Activated CD4-positive, alpha-beta T cell treated with anti-CD3 and anti-CD28 coated beads for 36 hours (primary cell): ENCODE measurements around the gene NAB2. TPM values are rescaled to one million over a fixed set of nuclear protein-coding genes. Genes with fewer than 3 reads are reported as not detected.

Source experiments
- ATAC-seq: fragments of 200-7000 bp; cut with Tn5 transposase; one replicate; pipeline ENCODE4 v1.10.0; 2021; ENCODE audit warnings: mild to moderate bottlenecking, moderate library complexity
- CTCF ChIA-PET: fragments of 350-600 bp; sonication (Branson Sonifier 250); formaldehyde crosslinking; loops from one replicate; lab custom pipeline; 2021; ENCODE audit warnings: antibody characterized with exemption; lab: Charles Lee
- POLR2A ChIA-PET: fragments of 350-600 bp; sonication (Branson Sonifier 250); formaldehyde crosslinking; loops from one replicate; lab custom pipeline; 2021; ENCODE audit warnings: antibody characterized with exemption, inconsistent platforms; lab: Charles Lee
- DNase-seq: peaks from one replicate; pipeline ENCODE4 v3.0.0-alpha.2; 2020
- H3K27ac Mint-ChIP-seq: one replicate; pipeline ENCODE4 v1.8.0; 2021; ENCODE audit warnings: mixed read lengths
- H3K27me3 Mint-ChIP-seq: one replicate; pipeline ENCODE4 v1.8.0; 2021; ENCODE audit warnings: mixed read lengths
- H3K36me3 Mint-ChIP-seq: one replicate; pipeline ENCODE4 v1.8.0; 2021; ENCODE audit warnings: low read depth, mixed read lengths
- H3K4me1 Mint-ChIP-seq: one replicate; pipeline ENCODE4 v1.8.0; 2021; ENCODE audit warnings: mixed read lengths
- H3K4me3 Mint-ChIP-seq: one replicate; pipeline ENCODE4 v1.8.0; 2021; ENCODE audit warnings: mild to moderate bottlenecking, moderate library complexity, mixed read lengths
- H3K9me3 Mint-ChIP-seq: one replicate; pipeline ENCODE4 v1.8.0; 2021; ENCODE audit warnings: low read depth, mixed read lengths
- intact Hi-C, 2 experiments: fragments of 100-400 bp; cut with DNase I in 1 of 2; cut with micrococcal nuclease in 1 of 2; formaldehyde crosslinking; loops; one replicate each; pipeline versions ENCODE4 v1.14.2 to v1.15.1; 2022 to 2024; cut with DNase I, micrococcal nuclease
- total RNA-seq, 2 experiments: library from RNA; stranded (reverse); gene quantifications; one replicate each; pipeline ENCODE4 v1.2.3, GENCODE V29; 2021

Gene NAB2, protein sequence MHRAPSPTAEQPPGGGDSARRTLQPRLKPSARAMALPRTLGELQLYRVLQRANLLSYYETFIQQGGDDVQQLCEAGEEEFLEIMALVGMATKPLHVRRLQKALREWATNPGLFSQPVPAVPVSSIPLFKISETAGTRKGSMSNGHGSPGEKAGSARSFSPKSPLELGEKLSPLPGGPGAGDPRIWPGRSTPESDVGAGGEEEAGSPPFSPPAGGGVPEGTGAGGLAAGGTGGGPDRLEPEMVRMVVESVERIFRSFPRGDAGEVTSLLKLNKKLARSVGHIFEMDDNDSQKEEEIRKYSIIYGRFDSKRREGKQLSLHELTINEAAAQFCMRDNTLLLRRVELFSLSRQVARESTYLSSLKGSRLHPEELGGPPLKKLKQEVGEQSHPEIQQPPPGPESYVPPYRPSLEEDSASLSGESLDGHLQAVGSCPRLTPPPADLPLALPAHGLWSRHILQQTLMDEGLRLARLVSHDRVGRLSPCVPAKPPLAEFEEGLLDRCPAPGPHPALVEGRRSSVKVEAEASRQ
- 10 to 100 TPM; 46.8 to 48.6 TPM for total RNA-seq

DNA sequence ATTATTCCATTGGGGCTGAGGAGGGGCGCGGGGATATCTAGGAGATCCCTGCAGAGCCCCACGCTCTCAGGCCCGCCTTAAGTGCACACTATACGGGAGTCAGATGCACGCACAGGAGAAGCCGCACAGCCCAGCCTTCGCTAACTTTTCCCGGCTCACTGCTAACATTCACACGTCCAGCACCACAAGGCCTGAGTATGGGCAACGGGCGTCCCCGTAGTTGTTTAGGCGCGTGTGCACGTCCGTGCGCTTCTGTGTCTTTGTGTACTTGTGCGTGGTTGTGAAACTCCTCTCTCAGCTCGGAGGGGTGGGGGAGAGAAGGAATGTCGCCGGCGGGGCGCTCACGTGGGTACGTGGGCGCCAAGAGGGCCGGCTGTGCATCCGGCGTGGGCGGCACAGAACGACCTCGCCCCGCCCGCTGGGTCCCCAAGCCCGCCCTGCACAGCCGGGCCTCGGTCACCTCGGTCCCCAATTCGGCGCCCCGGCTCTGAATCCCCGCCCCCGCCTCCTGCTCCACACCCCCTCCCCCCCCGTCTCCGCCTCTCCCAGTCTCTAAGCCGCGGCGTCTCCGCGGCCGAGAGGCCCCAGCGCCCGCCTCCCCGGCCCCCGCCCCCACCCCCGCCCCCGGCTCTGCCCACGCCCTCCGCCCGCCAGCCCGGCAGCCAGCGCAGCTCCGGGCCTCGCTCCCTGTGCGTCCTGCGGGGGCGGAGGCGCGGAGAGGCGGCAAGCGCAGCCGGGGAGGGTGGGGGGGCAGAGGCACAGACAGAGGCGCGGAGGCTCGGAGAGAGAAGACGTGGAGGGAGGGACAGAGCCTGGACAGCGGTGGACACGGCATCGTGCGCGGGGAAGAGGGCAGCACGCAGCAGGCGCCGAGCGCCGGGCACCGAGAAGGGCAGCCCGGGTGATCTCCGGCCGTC lies at the start of gene NAB2:
Gene NAB2, plus strand, starts transcription at position 761 of the 917 bp plus-strand sequence. CDS start 158 bp downstream, outside the sequence.
- ChIA-PET CTCF (interaction anchor here (0.5 to 24.0 kb wide), 8 partner anchors 17 to 138 kb away, joined by 3 to 411 read pairs (median 3); partner anchors contain the start of genes NEMP1 and STAT6), POLR2A (interaction anchor here (1.2 to 2.1 kb wide), 7 partner anchors 10 to 400 kb away, joined by 3 to 12 read pairs (median 5); partner anchors contain the start of genes NEMP1, PTGES3 and STAT6)
- H3K4me1 Mint-ChIP-seq = peaks cover 62% of the 10 kb centered on the region
- H3K36me3 Mint-ChIP-seq = peaks cover 45% of the 10 kb centered on the region
- no peaks in the 10 kb centered on the region for H3K27me3 Mint-ChIP-seq
- H3K9me3 Mint-ChIP-seq = no peaks in the 10 kb centered on the region
- H3K27ac Mint-ChIP-seq = peak within 1 kb of the TSS; percentile 95
- ATAC-seq = peak; percentile 49
- intact Hi-C loops = loop anchor here (1.0 to 10.0 kb wide), 14 partner anchors 10 to 1154 kb away; partner anchors contain the start of genes RPL41 (in 2 of the 2), ZC3H10 (in 2 of the 2), ARHGAP9 (in 1 of the 2) and DGKA (in 1 of the 2)
- DNase-seq = peak; percentile 95
- peak within 1 kb of the TSS; percentile 93 for H3K4me3 Mint-ChIP-seq

DNA sequence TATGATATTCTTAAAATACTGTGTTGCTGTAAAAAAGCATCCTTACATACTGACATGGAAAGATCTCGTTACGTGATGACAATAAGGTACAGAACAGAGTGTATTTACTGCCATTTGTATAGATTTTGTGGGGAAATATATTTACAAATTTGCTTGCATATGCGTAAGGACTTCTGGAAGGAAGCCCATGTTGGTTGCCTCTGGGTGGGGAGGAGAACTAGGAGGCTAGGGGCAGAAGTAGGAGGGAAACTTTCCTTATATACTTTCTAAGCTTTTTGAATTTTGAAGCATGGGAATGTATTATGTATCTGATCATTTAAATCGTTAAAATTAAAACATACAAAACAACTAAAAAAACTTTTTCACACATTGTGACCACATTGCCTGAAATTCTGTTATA lies 48.7 kb upstream of the NAB2 start:
- POLR2A ChIA-PET = interaction anchor here (0.5 kb wide), 1 partner anchor 369 kb away, joined by 3 read pairs; no protein-coding TSS in a partner anchor
- no peak for DNase-seq

DNA sequence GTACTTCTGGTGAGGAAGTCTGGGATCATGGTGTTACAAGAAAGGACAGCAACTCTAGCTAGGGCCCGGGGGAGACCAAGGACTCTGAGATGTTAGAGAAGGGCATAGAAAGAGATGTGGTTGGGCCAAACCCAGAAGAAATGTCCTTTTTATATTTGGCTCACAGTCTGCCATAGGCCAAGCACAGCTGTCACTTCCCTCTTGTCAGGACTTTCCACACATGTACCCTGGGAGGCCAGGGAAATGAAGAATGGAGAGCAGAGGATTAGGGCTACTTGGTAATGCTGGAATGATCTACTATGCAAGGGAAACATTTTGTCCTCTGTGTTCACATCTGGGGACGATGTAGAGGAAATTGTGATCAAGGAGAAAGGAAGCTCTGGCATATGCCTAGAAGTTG lies 48.2 kb upstream of the NAB2 start:
- intact Hi-C loops = no loop called here
- peaks cover 13% of the 10 kb centered on the region for H3K4me1 Mint-ChIP-seq
- H3K4me3 Mint-ChIP-seq = no peak overlapping the region
- H3K27ac Mint-ChIP-seq = no peak overlapping the region
- H3K27me3 Mint-ChIP-seq = no peaks in the 10 kb centered on the region
- no peak for ATAC-seq
- ChIA-PET CTCF (interaction anchor here (0.6 to 1.2 kb wide), 11 partner anchors 8 to 159 kb away, joined by 3 to 5 read pairs (median 3); no protein-coding TSS in a partner anchor), POLR2A (interaction anchor here (0.5 kb wide), 2 partner anchors 369 to 401 kb away, joined by 3 to 7 read pairs; no protein-coding TSS in a partner anchor)
- no peak for DNase-seq
- H3K9me3 Mint-ChIP-seq = no peaks in the 10 kb centered on the region
- no peaks in the 10 kb centered on the region for H3K36me3 Mint-ChIP-seq

More for the DNA sequence above, 48.7 kb upstream of the NAB2 start:
- peaks cover 11% of the 10 kb centered on the region for H3K4me1 Mint-ChIP-seq
- no peak for ATAC-seq
- H3K9me3 Mint-ChIP-seq = no peaks in the 10 kb centered on the region
- no peak overlapping the region for H3K27ac Mint-ChIP-seq
- H3K27me3 Mint-ChIP-seq = no peaks in the 10 kb centered on the region
- intact Hi-C loops = no loop called here
- CTCF ChIA-PET = interaction anchor here (0.7 to 1.2 kb wide), 8 partner anchors 8 to 159 kb away, joined by 3 to 5 read pairs (median 3); no protein-coding TSS in a partner anchor
- H3K36me3 Mint-ChIP-seq = peaks cover 1% of the 10 kb centered on the region
- no peak overlapping the region for H3K4me3 Mint-ChIP-seq

DNA sequence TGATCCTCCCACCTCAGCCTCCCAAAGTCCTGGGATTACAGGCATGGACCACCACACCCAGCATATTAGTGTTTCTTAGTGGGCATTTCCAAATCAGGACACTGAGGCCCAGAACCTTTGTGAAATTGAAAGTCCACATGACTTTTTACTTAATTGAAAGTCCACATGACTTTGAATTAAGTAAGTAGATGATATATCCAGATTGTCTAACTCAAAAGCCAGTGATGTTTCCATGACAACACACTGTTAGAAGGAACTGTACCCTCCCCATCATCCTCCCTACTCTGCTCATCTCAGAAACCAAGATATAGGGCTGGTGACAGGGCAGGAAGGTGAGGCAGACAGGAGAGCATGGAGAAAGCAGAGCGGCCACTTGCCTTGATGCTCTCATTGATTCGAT lies 46.2 kb upstream of the NAB2 start:
- Mint-ChIP-seq H3K27me3 (no peaks in the 10 kb centered on the region), H3K36me3 (no peaks in the 10 kb centered on the region), H3K27ac (no peak overlapping the region), H3K4me3 (no peak overlapping the region), H3K4me1 (peaks cover 30% of the 10 kb centered on the region), H3K9me3 (no peaks in the 10 kb centered on the region)
- POLR2A ChIA-PET = no interaction called here
- CTCF ChIA-PET = interaction anchor here (0.9 to 1.8 kb wide), 3 partner anchors 12 to 54 kb away, joined by 3 to 5 read pairs (median 4); no protein-coding TSS in a partner anchor
- DNase-seq (no peak), ATAC-seq (no peak)
- intact Hi-C loops = no loop called here

DNA sequence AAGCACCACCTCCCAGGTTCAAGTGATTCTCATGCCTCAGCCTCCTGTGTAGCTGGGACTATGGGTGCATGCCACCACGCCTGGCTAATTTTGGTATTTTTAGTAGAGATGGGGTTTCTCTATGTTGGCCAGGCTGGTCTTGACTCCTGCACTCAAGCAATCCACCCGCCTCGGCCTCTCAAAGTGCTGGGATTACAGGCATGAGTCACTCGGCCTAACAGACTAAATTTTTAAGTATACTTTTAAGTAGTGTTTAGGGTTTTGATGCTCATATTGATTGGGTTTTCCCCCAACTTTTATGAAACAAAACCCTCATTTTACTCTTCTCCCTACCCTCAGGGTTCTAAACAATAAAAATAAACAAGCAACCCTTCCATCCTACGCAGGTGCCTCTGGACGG lies 44.4 kb upstream of the NAB2 start:
- Mint-ChIP-seq H3K9me3 (no peaks in the 10 kb centered on the region), H3K27ac (no peak overlapping the region), H3K36me3 (no peaks in the 10 kb centered on the region), H3K4me1 (peaks cover 34% of the 10 kb centered on the region), H3K27me3 (no peaks in the 10 kb centered on the region), H3K4me3 (no peak overlapping the region)
- DNase-seq (no peak), ATAC-seq (no peak)
- ChIA-PET CTCF (interaction anchor here (1.1 kb wide), 1 partner anchor 67 kb away, joined by 3 read pairs; the partner anchor contains the start of gene STAT6), POLR2A (no interaction called here)
- intact Hi-C loops = no loop called here

DNA sequence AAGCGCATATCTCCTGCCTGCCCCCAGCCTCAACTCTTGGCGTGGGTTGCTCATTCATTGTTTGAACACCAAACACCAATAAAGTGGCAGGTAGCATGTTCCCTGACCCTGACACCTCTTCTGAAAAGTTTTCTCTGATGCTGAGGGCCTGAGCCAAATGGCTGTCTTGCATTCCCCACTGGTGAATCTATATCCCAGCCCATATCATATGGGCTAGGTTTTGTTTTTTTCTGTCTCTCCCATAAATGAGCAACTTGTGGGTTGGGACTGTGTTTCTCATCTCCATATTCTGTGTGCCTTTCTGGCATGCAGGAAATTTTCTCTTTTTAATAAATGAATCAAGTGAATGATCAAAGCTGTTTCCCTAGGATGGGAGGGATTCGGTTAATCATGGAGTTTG lies 44.0 kb upstream of the NAB2 start:
- H3K4me1 Mint-ChIP-seq = peaks cover 32% of the 10 kb centered on the region
- no peaks in the 10 kb centered on the region for H3K36me3 Mint-ChIP-seq
- intact Hi-C loops = no loop called here
- ATAC-seq (no peak), DNase-seq (no peak)
- POLR2A ChIA-PET = no interaction called here
- no peaks in the 10 kb centered on the region for H3K9me3 Mint-ChIP-seq
- H3K27me3 Mint-ChIP-seq = no peaks in the 10 kb centered on the region
- no peak overlapping the region for H3K27ac Mint-ChIP-seq
- CTCF ChIA-PET = interaction anchor here (1.1 to 4.2 kb wide), 2 partner anchors 16 to 67 kb away, joined by 3 to 41 read pairs; partner anchors contain the start of gene STAT6
- no peak overlapping the region for H3K4me3 Mint-ChIP-seq

DNA sequence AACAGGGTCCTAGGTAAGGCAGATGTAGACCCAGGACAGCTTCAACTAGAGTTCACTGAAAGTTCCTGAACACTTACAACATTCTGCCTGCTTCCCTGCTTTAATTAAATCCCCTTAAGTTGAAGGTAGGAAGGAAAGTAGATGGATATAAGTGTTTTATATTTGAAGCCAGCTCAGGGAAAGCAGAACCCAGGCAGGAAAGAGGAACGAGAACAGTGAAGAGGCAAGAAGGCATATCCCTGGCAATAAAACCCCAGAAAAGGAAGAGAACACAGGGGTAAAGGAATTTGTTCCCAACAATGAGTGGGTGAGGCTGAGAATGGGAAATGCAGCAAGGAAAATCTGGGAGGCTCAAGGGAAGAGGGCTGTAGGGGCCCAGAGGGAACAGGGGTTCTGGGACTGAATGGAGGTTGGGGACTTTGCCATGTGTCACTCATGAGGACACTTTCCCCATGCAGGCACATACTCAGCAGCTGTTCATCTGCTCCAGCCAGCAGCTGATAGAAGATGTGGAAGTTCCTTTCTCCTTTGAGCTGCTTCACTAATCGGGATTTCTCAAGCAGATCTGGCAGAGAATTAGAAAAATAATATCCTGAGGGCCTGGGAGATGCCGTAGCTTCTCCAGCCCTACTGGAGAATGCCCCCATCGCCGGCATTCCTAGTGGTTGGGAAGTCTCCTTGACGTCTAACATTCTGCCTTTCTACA lies 42.7 kb upstream of the NAB2 start:
- H3K27me3 Mint-ChIP-seq = no peaks in the 10 kb centered on the region
- POLR2A ChIA-PET = no interaction called here
- intact Hi-C loops = no loop called here
- CTCF ChIA-PET = interaction anchor here (0.6 to 4.2 kb wide), 7 partner anchors 15 to 130 kb away, joined by 3 to 41 read pairs (median 5); no protein-coding TSS in a partner anchor
- DNase-seq (no peak), ATAC-seq (no peak)
- peaks cover 32% of the 10 kb centered on the region for H3K4me1 Mint-ChIP-seq
- no peak overlapping the region for H3K4me3 Mint-ChIP-seq
- peak overlapping the region; percentile 41 for H3K27ac Mint-ChIP-seq
- H3K36me3 Mint-ChIP-seq = no peaks in the 10 kb centered on the region
- H3K9me3 Mint-ChIP-seq = no peaks in the 10 kb centered on the region

DNA sequence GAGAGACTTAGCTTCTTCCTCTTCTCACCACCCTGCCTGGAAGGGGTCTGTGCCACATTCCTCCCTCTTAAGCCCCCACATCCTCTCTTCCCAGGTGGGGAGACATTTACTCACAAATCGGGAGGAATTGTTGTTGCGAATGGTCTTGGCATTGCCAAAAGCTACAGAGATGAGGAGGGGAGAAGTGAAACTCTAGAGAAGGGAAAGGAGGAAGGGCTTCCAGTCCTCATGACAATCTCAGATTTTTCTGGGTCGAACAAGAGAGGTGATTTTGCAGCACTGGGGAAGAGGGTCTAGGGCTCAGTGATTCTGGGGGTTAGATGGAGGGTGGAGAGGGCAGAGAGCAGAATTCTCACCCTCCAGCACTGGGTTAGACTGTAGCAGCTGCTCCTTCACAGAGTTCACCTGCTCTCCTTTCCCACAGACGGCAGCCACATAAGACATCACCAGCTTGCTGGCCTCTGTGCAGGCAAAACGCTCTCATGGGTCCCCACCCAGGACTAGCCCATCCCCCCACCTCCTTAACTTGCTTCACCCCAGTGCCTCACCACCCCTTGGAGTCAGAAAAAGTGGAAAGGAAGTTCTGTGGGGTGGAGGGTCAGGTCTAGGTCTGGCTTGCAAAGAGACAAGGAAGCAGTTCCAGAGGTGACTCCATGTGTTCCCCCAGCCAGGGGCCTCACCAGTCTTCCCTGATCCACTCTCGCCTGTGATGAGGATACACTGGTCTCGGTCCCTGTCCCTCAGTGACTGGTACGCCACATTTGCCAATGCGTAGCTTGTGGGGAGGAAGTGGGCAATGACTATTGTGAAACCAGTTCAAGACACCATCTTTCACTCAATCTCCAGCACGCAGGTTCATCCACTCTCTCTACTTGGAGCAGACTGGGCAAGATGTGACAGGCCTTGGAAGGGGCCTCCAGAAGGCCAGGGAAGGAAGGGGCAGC lies 41.7 kb upstream of the NAB2 start:
- DNase-seq = peak; percentile 78
- peak; percentile 94 for ATAC-seq
- ChIA-PET POLR2A (interaction anchor here (0.9 to 1.1 kb wide), 2 partner anchors 44 to 65 kb away, joined by 3 to 6 read pairs; no protein-coding TSS in a partner anchor), CTCF (interaction anchor here (0.7 to 4.2 kb wide), 13 partner anchors 13 to 314 kb away, joined by 3 to 41 read pairs (median 3); no protein-coding TSS in a partner anchor)
- intact Hi-C loops = loop anchor here in 1 of 2 experiments (1.0 kb wide), 1 partner anchor 36 kb away; no protein-coding TSS in a partner anchor
- Mint-ChIP-seq H3K36me3 (no peaks in the 10 kb centered on the region), H3K9me3 (no peaks in the 10 kb centered on the region), H3K4me3 (peak overlapping the region; percentile 22), H3K4me1 (peaks cover 32% of the 10 kb centered on the region), H3K27ac (peak overlapping the region; percentile 85), H3K27me3 (no peaks in the 10 kb centered on the region)

DNA sequence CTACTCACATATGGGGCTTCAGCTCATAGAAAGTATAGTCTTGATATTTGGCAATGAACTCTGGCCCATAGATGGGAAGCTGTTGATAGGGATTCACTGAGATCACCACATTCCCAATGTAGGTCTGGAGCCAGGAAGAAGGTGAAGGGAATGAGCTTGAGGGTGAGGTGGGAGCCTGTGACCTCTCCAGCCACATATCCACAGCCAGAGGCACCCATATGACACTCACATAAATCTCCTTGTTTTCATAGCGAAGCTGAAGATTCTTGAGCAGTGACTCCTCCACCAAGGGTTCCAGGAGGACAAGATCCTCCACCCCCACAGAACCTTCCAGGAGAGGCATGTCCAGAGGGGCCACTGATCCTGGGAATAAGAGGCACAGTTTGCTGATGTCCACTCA lies 40.9 kb upstream of the NAB2 start:
- H3K4me1 Mint-ChIP-seq = peaks cover 32% of the 10 kb centered on the region
- no peaks in the 10 kb centered on the region for H3K9me3 Mint-ChIP-seq
- peak overlapping the region; percentile 22 for H3K4me3 Mint-ChIP-seq
- peaks cover 4% of the 10 kb centered on the region for H3K36me3 Mint-ChIP-seq
- peak overlapping the region; percentile 85 for H3K27ac Mint-ChIP-seq
- POLR2A ChIA-PET = interaction anchor here (1.1 kb wide), 1 partner anchor 64 kb away, joined by 3 read pairs; no protein-coding TSS in a partner anchor
- intact Hi-C loops = loop anchor here in 1 of 2 experiments (1.0 kb wide), 1 partner anchor 37 kb away; no protein-coding TSS in a partner anchor
- CTCF ChIA-PET = interaction anchor here (0.8 to 4.2 kb wide), 10 partner anchors 8 to 127 kb away, joined by 3 to 41 read pairs (median 3); no protein-coding TSS in a partner anchor
- DNase-seq (no peak), ATAC-seq (no peak)
- H3K27me3 Mint-ChIP-seq = no peaks in the 10 kb centered on the region
